ENCODE results near the gene RBFOX2.

GRCh38 chr22:35777335-35777975 lies 251.2 kb downstream of the RBFOX2 start:
- no peak for TF ChIP-seq POLR2AphosphoS5 (IDR thresholded peaks at IDR 0.05)
- TF ChIP-seq CTCF (IDR thresholded peaks at IDR 0.05 in 8 of 11, conservative IDR thresholded peaks at IDR 0.05 in 3 of 11): no peak
